Stimulated activated CD8-positive, alpha-beta memory T cell treated with anti-CD3 and anti-CD28 coated beads, Interleukin-15, amount 100 ng/mL, for 4 hours (primary cell): Measurements from ENCODE around the gene CACNA2D3.

ENCODE experiments used
- DNase-seq, 2 donors: peaks; one replicate each; pipeline ENCODE4 v3.0.0-alpha.2; 2020; ENCODE audit warnings: low read depth in 2 of 2

CACNA2D3 gene

DNA sequence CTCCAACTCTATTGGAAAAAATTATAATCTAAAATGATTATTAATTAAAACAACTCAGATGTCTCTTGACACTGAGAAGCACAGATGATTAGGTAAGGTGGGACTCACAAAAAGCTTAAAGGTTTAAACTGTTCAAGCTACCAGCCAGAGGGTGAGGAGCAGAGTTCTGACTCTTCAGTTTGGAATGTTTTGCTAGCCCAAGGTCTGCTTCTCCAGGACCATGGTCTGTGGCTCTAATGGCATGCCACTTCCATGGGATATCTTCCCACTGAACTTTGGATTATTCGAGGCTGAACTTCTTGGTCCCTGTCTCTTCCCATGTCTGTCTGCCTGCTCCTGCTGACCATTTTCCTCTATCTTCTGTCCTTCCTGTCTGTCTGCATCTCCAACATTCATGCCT is 49.2 kb downstream of the CACNA2D3 start:
- no peak for DNase-seq

- no peak for DNase-seq
These were observed 49.6 kb downstream of the CACNA2D3 start for GRCh38 chr3:54171951-54172350.

DNA sequence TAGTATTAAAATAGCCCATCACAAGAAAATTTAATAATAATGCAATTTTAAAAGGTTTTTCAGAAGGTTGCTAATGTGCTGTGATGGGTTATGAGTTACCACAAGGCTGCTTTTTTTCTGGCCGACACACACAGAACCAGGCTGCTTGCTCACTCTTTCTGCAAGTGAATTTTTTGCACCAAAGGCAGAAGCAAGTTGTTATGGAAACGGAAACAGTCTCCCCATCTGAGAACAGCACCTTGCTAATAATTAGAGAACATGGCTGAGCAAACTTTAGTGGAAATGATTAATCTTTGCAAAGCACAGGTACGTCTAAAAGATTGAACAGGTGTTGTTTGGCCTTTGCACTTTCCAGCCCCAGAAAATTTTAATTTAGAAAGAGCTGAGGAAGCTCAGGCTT is 51.0 kb downstream of the CACNA2D3 start:
- no peak for DNase-seq

- no peak for DNase-seq
These were observed 53.8 kb downstream of the CACNA2D3 start for GRCh38 chr3:54176106-54176505.

- DNase-seq = no peak
These were observed 55.5 kb downstream of the CACNA2D3 start for GRCh38 chr3:54177816-54178215.

GRCh38 chr3:54178376-54178775 is 56.0 kb downstream of the CACNA2D3 start:
- no peak for DNase-seq

DNA sequence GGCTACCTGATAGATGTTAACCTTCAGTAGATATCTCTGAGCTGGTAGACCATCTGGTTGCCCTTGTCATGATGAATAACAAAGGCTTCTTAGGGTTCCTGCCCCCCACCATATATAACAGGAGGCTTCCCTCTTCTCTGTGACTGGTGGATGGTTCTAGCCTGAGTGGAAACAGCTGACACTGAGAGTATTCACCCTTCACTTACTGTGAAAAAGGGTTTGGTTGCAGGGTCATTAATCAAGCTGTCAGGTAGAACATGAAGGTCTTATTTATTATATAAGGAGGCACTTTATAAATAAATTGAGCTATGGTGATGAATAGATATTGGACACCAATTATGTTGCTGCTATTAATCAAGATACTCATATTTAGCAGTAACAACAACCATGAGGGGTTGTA is 58.6 kb downstream of the CACNA2D3 start:
- no peak for DNase-seq

DNA sequence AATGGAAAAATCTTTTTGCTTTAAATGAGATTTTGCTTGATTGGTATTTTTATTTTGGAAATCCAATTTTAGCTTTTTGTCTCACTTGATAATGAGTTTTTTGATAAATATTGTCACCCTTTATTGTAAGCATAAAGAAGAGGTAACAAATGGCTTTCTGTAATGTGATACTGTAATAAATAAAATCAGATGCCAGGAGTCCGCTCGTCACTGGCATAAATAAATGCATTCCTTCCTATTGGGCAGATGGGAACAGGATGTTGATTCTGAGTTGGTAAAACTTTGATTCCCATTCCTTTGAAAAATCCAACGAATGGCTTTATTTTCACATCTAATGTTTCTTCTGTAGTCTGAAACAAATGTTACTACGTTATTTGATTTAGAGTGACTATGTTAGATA is 59.9 kb downstream of the CACNA2D3 start:
- DNase-seq = no peak

DNA sequence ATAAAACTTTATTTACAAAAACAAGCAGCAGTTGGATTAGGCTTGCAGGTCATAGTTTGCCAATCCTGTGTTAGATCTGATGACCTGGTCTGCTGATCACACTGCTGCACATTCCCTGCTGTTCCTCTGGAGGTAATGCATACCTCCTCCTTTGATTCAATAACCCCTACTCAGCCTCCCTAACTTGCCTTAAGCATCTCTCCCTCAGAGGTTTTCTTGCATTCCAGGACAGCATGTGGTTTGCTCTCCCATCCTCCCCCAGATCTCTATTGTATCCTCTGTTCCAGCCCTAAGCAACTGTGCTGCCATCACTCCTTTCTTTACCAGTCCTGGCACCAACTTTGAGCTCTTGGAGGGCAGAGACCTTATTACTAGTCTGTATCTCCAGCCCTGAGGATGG is 63.4 kb downstream of the CACNA2D3 start:
- DNase-seq = no peak

- DNase-seq = no peak
These were observed 65.9 kb downstream of the CACNA2D3 start for GRCh38 chr3:54188176-54188791.

DNA sequence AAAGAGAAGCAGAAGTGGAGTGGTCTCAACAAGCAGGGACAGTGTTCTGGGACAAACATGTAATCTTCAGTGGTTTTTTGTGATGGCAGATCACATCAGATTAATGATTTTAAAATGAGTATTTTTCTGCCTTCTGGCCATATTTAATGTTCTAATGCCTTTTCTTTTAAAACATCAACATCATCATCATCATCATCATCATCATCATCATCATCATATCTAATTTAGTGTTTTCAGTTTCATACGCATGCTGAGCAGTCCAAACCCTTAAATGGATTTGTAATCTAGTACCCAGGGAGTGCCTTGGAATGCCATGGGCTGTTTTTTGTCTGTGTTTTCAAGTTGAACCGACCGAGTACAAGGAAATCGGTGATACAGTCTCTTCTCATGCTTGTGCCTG is 68.9 kb downstream of the CACNA2D3 start:
- no peak for DNase-seq

GRCh38 chr3:54192026-54192425 is 69.7 kb downstream of the CACNA2D3 start:
- DNase-seq = no peak

GRCh38 chr3:54193093-54193492 is 70.7 kb downstream of the CACNA2D3 start:
- no peak for DNase-seq

GRCh38 chr3:54196360-54196991 is 74.1 kb downstream of the CACNA2D3 start:
- no peak for DNase-seq

DNA sequence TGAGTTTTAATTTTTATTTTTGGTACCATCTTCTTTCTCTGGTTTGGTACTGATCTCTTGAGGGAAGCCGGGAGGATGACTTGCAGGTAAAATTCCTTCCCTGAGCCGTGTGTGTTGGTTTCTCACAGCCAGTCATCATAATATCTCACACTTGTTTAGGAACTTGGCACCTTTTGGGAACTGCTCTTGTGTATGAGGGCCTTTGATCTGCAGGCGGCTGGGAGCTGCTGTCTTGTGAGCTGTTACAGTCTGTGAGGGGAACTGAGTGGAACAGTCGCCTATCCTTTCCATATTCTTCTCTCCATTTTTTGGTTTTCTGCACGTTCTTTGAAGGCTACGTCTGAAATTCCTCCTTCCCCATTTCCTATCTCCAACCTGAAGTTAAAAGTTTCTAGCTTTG is 75.2 kb downstream of the CACNA2D3 start:
- DNase-seq = no peak

DNA sequence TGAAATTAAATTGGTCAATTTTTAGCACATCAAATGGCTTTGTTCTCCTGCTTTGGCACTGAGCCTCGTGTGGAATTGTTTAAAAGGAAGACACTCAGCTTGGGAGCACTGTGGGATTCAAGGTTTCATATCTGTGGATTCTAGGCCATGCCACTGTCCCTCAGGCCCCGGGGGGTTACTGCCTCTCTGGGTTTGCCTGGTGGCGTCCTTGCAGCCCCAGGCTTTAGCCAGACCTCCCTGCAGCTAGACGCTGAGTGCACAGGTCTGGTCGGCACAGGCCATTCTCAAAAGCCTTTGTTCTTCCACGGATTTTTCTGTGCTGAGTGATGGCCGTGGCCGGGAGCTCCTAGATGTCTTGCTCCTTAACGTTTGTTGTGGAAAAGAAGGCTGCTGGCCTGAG is 76.2 kb downstream of the CACNA2D3 start:
- DNase-seq = no peak

DNA sequence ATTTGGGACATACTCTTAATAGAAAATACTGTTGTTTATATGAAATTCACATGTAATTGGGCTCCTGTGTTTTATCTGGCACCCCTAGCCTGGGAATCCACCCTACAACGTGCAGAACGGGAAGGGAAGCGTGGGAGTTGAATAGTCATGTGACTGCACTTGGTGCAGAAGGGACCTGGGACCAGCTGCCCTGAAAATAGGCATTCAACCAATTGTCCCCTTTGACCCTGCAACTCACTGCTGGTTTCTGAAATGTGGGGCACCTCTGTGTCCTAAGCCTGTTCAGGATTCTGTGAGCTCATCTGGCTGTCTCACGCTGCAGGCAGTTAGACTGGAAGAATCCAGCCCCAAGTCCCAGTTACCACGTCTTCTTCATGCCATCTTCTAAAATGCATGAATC is 79.7 kb downstream of the CACNA2D3 start:
- no peak for DNase-seq

GRCh38 chr3:54202651-54203248 is 80.4 kb downstream of the CACNA2D3 start:
- DNase-seq = no peak

- DNase-seq = no peak
These were observed 84.5 kb downstream of the CACNA2D3 start for GRCh38 chr3:54206874-54207273.

GRCh38 chr3:54211097-54211496 is 88.7 kb downstream of the CACNA2D3 start:
- no peak for DNase-seq

DNA sequence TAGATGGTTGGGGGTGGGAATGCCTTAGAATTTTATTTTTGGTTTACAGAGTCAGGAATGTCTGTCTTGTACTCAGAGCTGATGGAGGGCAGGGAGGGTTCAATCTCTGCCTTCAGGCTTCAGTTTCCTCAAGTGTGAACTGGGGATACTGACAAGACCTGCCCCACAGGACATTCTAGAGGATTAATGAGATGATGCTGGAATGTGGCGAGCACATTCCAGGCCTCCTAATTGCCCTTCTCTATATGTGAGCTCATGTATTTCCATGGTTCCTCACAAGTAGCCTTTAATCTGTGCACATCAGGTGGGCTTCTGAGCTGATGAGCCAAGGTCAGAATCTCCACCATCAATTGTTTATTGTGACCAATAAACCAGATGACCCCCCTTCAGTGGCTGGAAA is 90.4 kb downstream of the CACNA2D3 start:
- DNase-seq = no peak

DNA sequence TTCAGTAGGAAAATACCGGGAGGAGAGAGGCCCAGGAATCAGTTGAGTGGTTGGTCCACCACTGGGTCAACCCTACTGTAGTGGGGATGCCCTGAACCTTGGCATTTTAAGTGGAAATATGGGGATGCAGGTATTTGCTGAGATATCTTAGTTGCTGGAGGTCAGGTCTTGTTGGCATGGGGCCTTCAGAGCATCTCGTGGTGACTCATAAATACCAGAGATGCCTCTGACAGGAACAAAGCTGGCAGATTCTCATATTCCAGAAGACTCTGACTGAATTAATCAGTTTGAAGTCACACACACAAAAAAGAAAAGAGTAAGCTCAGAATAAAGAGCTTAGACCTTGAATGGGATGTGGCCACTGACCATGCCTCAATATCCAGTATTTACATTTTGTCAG is 91.6 kb downstream of the CACNA2D3 start:
- no peak for DNase-seq

DNA sequence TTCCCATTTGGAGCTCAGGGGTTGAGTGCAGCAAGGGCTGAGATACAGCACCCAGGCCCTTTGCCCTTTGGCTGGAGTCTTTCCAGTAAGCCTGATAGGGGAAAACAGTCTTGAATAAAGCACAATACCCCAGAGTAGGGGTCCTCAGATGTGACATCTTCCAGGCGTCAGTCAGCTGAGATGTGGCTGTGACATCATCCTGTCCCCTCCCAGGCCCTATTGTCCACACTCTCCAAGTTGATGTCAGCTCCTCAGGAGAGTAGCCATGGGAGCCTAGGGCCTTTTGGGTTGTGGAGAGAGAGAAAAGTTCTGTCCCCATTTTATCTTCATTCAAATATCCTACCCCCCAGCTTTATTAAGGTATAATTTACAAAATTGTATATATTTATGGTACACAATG is 92.5 kb downstream of the CACNA2D3 start:
- no peak for DNase-seq

DNA sequence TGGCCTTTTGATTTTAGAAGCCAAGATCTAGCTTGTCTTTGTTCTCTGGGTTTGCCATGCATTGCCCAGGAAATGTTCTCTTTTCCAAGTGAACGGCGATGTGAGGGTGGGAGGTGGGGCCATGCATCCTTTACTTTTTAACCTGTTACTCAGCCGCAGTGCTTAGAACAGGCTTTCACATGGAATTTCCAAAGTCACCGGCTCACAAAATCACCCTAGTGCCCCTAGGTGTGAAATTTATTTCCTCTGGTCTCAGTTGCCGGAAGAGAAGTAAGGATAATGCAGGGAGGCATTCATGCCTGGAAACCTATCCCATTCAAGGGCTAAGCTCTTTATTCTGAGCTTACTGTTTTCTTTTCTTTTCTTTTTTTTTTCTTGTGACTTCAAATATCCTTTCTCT is 93.2 kb downstream of the CACNA2D3 start:
- no peak for DNase-seq
